ENCODE results near the gene HEATR9.
"Not testable (repeated sequence)": the region's sequence is repeated elsewhere in the genome, so short reads cannot be mapped to it uniquely, and the experiment has no call there.

HEATR9 gene, protein sequence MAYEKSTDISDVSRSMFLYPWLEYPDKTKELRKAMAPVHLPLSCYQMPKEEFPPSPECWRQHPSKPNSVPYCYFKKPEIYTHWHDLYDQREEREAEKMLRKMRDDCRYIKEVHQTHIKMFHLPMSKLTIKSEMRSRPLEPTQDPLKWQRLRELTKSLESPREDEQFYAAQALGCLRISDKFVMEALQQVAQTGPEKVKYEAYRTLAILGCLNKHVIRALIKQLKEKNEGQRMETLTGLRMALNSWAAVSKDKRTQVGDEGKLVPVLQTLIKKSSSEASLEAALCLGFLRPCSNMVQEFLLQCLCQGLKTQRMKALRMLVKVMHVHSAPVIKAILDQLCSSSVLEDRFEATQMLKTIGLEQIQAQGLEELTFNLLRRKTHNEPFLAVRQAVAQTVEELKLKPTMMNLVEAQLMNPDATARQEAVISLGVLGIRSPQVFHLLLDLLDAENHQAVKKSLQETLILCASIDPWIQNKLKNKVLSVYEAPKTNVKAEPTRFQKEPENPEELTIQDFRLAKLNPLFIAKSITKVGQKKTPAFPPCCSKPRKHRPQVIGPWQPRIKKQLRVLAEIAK

DNA sequence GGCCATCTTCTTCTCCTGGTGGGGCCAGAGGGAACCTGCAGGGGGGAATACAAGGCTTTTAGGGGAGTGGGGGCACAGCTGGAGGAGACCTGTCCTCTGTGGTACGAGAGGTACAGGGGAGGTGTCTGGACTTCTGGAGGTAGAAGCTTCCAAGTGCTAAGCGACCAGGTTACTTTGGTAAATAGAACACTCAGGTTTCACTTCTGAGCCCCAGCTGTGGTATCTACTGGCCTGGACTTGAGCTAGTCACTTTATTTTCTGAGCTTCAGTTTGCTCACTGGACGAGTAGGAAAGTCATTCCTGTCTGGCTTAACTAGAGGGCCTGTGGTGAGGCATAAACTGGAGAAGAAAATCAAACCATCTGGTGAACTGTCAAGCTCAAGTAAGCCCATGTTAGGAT, at the start of gene HEATR9:
Gene HEATR9, minus strand, starts transcription at position 155 of the 400 bp plus-strand sequence. Its CDS starts 149 bp downstream, at position 6.
- no peak for DNase-seq

- no peak for DNase-seq
These were observed 49.0 kb upstream of the HEATR9 start for GRCh38 chr17:35917519-35918213.

DNA sequence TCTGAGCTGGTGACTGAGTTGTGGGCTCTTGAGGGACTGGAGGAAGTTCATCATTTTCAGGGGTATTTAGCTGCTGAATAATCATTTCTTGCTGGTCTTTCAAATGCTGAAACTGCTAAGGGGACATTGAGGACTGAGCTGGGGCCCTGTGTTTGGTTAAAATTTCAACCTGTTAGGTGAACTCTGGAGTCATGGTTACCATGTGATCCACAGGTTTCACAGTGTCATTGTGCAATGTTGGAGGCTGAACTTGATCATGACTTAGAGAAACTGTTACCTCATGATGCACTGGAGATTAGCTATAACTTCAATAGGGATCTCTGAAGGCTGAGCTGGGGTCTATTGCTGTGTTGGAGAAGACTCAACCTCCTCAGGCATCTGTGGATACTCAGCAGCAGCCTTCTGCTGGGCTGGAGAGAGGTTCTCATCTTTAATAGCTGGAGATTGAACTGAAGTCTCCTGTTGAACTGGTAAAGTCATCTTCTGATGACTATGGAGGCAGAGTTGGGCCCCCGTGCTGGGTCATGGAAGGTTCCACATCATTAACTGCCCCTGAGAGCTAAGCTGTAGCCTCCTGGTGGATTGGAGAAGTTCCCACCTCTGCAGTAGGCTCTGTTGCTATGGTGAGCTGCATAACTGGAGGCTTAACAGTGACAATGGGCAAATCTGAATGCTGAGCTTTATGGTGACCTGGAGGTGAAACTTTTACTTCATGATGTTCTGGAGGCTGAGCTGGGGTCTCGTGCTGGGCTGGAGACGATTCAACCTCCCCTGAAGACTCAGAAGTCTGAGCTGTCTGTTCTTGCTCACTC, 46.7 kb upstream of the HEATR9 start:
- no peak for DNase-seq

DNA sequence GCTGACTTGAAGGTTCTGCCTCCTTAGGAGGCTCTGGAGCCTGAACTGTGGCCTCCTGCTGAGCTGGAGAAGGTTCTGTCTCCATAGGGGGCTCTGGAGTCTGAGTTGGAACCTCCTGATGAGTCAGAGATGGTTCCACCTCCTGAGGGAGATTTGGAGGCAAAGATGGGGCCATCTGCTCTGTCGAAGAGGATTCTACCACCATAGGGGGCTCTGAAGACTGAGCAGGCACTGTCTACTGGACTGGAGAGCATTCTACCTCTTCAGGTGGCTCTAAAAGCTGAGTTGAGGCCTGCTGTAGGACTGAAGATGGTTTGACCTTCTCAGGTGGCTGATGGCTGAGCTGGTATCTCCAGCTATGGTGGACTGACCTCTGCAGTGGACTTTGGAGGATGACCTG, 45.7 kb upstream of the HEATR9 start:
- DNase-seq = no peak

DNA sequence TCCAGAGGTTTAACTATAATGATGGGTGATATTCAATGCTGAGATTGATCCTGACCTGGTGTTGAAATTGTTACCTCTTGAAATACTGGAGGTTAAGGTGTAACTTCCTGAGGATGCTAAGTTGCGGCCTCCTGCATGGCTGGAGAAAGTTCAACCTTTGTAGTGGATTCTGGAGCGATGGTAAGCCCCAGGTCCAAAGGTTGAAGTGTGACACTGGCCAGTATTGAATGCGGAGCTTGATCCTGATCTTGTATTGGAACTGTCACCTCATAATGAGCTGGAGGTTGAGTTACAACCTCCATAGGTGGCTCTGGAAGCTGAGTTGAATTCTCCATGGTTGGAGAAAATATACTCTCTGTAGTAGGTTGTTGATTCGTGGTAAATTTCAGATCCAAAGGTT, 44.9 kb upstream of the HEATR9 start:
- no peak for DNase-seq

DNA sequence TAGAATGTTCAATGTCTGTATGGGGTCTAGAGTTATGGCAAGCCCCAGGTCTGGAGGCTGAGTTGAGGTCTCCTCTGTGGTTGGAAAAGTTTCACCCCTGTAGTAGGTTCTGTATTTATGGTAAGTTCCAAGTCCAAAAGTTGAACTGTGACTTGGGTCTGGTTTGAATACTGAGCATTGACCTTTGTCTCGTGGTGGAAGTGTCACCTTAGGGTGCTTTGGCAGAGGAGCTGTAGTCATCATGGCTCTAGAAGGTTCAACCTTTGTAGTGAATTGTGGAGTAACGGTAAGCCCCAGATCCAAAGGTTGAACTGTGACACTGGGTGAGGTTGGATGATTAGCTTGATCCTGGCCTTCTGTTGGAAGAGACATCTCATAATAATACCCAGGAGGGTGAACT, 44.3 kb upstream of the HEATR9 start:
- no peak for DNase-seq

GRCh38 chr17:35912339-35912912, 43.7 kb upstream of the HEATR9 start:
- DNase-seq = no peak

GRCh38 chr17:35909408-35909807, 40.7 kb upstream of the HEATR9 start:
- no peak for DNase-seq

GRCh38 chr17:35907691-35908090, 39.0 kb upstream of the HEATR9 start:
- no peak for DNase-seq

DNA sequence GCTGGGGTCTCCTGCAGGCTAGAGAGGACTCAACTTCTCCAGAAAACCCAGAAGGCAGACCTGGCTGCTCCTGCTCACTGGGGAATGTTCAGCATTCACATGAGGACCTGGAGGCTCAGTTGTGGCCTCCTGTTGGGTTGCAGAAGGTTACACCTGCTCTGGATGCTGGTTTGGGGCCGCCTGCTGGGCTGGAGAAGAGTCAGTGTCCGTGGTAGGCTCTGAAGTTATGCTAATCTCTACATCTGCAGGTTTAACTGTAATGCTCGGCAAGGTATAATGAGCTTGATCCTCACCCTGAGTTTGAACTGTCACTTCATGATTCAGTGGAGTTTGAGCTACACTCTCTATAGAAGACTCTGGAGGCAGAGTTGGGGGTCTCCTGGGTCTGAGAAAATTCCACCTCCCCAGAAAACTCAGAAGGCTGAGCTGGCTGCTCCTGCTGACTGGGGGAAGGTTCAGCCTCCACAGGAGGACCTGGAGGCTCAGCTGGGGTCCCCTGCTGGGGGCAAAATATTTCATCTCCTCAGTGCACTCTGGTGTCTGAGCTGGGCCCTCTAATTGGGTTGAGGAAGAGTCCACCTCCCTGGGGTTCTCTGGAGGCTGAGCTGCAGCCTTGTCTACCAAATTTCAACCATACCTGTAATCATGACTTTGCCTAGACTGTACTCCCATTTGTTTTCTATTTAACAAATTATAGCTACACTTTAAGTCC, 38.4 kb upstream of the HEATR9 start:
- DNase-seq = no peak

DNA sequence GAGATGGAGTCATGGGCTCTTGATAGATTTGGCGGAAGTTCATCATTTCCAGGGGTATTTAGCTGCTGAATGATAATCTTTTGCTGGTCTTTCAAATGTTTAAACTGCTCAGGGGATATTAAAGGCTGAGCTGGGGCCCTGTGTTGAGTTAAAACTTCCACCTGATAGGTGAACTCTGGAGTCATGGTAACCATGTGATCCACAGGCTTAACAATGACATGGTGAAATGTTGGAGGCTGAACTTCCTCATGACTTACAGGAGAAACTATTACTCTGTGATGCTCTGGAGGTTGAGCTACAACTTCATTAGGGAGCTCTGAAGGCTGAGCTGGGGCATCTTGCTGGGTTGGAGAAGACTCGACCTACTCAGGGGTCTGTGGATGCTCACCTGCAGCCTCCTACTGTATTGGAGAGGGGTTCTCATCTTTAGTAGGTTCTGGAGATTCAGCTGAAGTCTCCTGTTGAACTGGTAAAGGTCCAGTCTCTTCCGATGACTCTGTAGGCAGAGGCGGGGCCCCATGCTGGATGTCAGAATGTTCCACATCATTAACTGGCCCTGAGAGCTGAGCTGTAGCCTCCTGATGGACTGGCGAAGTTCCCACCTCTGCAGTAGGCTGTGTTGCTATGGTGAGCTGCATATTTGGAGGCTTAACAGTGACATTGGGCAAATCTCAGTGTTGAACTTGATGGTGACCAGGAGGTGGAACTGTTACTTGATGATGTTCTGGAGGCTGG, 37.7 kb upstream of the HEATR9 start:
- no peak for DNase-seq

GRCh38 chr17:35903451-35903850, 34.8 kb upstream of the HEATR9 start:
- no peak for DNase-seq

- DNase-seq = no peak
These were observed 33.0 kb upstream of the HEATR9 start for GRCh38 chr17:35901631-35902175.

GRCh38 chr17:35900708-35901480, 32.2 kb upstream of the HEATR9 start:
- DNase-seq = no peak

DNA sequence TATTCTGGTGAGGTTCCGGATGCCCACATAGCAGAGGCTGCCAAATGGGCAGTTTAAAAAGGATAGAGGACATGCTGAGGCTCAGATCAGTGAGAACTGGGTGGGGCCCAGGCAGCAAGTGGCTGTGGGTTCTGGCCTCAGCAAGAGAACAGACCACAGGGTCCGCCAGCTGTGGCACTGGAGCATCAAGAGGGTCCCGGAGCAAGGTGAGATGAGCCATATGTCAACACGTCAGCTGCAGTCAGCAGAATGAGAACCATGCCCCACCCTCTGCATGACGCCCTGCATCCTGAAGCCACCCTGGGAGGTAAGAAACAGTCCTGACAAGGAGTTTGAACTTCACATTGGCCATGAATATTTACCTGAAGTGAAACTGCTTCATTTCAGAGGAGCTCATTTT, 31.6 kb upstream of the HEATR9 start:
- DNase-seq = no peak

DNA sequence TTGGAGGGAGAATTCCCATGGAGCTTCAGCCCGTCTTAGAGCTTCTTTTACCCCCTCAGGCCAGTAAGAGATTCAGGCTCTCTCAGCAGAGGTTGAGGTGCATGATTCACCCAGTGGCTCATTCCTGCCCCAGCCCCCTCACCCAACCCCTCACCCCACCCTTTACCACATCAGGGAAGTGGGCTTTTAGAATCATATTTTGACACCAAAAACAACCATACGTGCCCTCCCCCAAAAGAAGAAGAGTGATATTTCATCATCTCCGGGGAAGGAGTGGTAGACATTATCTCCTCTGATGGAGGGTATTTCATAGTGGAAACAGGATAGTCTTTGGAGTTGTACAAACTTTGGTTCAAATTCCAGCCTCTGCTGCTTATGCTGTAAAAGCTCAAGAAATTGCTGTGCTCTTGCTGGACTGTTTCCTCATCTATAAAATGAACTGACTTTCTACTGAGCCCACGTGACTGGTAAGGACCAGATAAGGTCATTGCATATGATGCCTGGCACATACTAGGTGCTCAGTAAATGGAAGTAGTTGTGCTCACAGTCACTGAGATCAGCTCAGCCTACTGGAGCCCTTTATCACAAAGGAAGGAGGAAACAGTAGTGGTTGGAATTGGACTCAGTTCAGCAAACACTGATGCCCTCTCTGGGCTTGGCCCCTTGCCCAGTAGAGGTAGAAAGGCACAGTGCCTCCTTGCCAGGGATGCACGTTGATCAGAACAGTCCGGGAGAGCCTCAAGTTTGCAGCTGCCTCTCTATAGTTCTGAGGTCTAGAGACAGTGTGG, 29.8 kb upstream of the HEATR9 start:
- DNase-seq = peak; percentile 71

GRCh38 chr17:35897772-35898171, 29.1 kb upstream of the HEATR9 start:
- DNase-seq = not testable (repeated sequence)

DNA sequence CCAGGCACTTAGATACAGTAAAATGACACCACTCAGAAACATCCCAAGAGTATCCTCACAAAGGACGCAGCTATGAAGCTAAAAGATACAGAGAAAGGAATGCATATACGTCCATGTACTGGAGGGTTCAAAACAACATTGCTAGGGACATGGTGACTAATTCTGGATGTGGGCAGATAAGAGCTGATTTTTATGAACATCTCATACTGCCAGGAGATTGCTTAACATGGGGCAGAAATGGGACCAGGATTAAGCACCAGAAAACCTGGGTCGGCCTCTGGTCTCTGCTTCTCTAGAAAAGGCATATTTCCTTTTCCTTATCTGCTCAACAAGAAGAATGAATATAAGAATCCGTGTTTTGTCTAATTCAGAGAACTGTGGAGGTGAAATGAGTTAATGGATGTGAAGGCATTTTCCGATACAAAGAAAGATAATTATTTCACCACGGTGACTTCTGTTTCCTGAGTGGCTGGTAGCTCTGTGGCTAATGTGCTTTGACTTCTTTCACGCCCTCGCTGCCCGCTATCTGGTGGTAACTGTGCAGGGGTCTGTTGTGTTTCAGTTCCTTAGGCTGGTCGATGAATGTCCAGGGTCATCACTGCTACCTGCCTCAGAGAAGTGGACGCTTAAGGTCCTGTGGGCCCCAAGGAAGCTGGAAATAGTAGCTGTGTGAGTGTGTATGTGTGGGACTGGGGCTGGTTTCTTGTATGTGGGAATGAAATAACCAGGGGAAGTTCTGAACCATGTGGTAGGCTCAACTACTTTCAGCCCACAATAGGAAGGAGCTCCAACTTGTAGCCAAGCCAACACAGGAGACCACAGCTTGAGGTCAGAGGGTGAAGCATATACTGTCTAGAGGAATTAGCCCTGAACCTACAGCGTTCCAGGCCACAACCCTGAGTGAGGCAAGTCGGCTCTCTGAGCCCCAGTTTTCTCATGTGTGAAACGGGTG, 27.2 kb upstream of the HEATR9 start:
- DNase-seq = no peak
